GM18517 (cell line): ENCODE results near the gene CABLES1.
"Not testable (repeated sequence)": the region's sequence is repeated elsewhere in the genome, so short reads cannot be mapped to it uniquely, and the experiment has no call there.

ENCODE experiments used
- ATAC-seq: cut with Tn5 transposase; IDR thresholded peaks from one replicate; pipeline ENCODE4 v1.9.1; 2021; ENCODE audit warnings: mild to moderate bottlenecking, moderate library complexity; ENCODE audit not compliant: unreplicated experiment

CABLES1 gene

GRCh38 chr18:23141104-23141999 lies 6.1 kb downstream of the CABLES1 start:
- no peak for ATAC-seq

GRCh38 chr18:23142251-23142929 lies 7.1 kb downstream of the CABLES1 start:
- no peak for ATAC-seq

- ATAC-seq = no peak
Measured at GRCh38 chr18:23143016-23143814, 7.9 kb downstream of the CABLES1 start.

GRCh38 chr18:23143815-23144261 lies 8.6 kb downstream of the CABLES1 start:
- ATAC-seq = no peak

GRCh38 chr18:23144640-23145039 lies 9.4 kb downstream of the CABLES1 start:
- no peak for ATAC-seq

GRCh38 chr18:23145621-23146020 lies 10.3 kb downstream of the CABLES1 start:
- no peak for ATAC-seq

GRCh38 chr18:23146861-23147469 lies 11.7 kb downstream of the CABLES1 start:
- ATAC-seq = no peak

- no peak for ATAC-seq
Measured at GRCh38 chr18:23148382-23148781, 13.1 kb downstream of the CABLES1 start.

GRCh38 chr18:23149570-23149969 lies 14.3 kb downstream of the CABLES1 start:
- no peak for ATAC-seq

GRCh38 chr18:23151414-23152099 lies 16.3 kb downstream of the CABLES1 start:
- ATAC-seq = no peak

GRCh38 chr18:23154030-23154429 lies 18.7 kb downstream of the CABLES1 start:
- no peak for ATAC-seq

GRCh38 chr18:23154823-23155500 lies 19.7 kb downstream of the CABLES1 start:
- no peak for ATAC-seq

GRCh38 chr18:23155537-23155936 lies 20.3 kb downstream of the CABLES1 start:
- no peak for ATAC-seq

GRCh38 chr18:23156134-23156533 lies 20.8 kb downstream of the CABLES1 start:
- no peak for ATAC-seq

GRCh38 chr18:23158058-23158457 lies 22.8 kb downstream of the CABLES1 start:
- no peak for ATAC-seq

GRCh38 chr18:23158884-23159283 lies 23.6 kb downstream of the CABLES1 start:
- not testable (repeated sequence) for ATAC-seq

- no peak for ATAC-seq
Measured at GRCh38 chr18:23159344-23159743, 24.1 kb downstream of the CABLES1 start.

- ATAC-seq = no peak
Measured at GRCh38 chr18:23162473-23162872, 27.2 kb downstream of the CABLES1 start.

GRCh38 chr18:23163786-23164533 lies 28.7 kb downstream of the CABLES1 start:
- ATAC-seq = no peak
